SK-N-SH treated with all-trans-retinoic acid at 6 μM for 48 hours (cell line): ENCODE results near the gene AP1G1.

Experiments
- ATAC-seq: fragments of 200-7000 bp; cut with Tn5 transposase; 3 replicates; pipeline ENCODE4 v1.9.1; 2020; ENCODE audit warnings: mild to moderate bottlenecking, moderate library complexity
- BACH2 ChIP-seq: fragments of 250-450 bp; sonication (Bioruptor Pico); IDR thresholded peaks from 2 replicates; pipeline ENCODE4 v1.9.0; 2021; ENCODE audit warnings: mild to moderate bottlenecking, borderline replicate concordance
- CREB5 ChIP-seq: fragments of 250-450 bp; sonication (Bioruptor Pico); IDR thresholded peaks from 2 replicates; pipeline ENCODE4 v1.5.1; 2020; ENCODE audit warnings: low read depth, mild to moderate bottlenecking, moderate library complexity
- CSDC2 ChIP-seq: fragments of 250-450 bp; sonication (Bioruptor Pico); IDR thresholded peaks from 2 replicates; pipeline ENCODE4 v1.5.0; 2020; ENCODE audit warnings: mild to moderate bottlenecking, moderate library complexity
- ESRRG ChIP-seq: fragments of 250-450 bp; sonication (Bioruptor Pico); IDR thresholded peaks from 2 replicates; pipeline ENCODE4 v1.6.1; 2021; ENCODE audit warnings: mild to moderate bottlenecking
- GLIS3 ChIP-seq: fragments of 250-450 bp; sonication (Bioruptor Pico); IDR thresholded peaks from 2 replicates; pipeline ENCODE4 v1.5.0; 2020; ENCODE audit warnings: mild to moderate bottlenecking, moderate library complexity
- ISL1 ChIP-seq: fragments of 250-450 bp; sonication (Bioruptor Pico); IDR thresholded peaks from 2 replicates; pipeline ENCODE4 v2.1.2; 2022; ENCODE audit warnings: mild to moderate bottlenecking, moderate library complexity
- OSR1 ChIP-seq: fragments of 250-450 bp; sonication (Bioruptor Pico); IDR thresholded peaks from 2 replicates; pipeline ENCODE4 v1.8.0; 2022; ENCODE audit warnings: moderate library complexity, mild to moderate bottlenecking, inconsistent platforms
- PATZ1 ChIP-seq: fragments of 250-450 bp; sonication (Bioruptor Pico); IDR thresholded peaks from 2 replicates; pipeline ENCODE4 v1.8.0; 2020; ENCODE audit warnings: mild to moderate bottlenecking, moderate library complexity, borderline replicate concordance
- RARB ChIP-seq: fragments of 250-450 bp; sonication (Bioruptor Pico); IDR thresholded peaks from 2 replicates; pipeline ENCODE4 v1.8.0; 2021; ENCODE audit warnings: mild to moderate bottlenecking, moderate library complexity
- SNAI2 ChIP-seq: fragments of 250-450 bp; sonication (Bioruptor Pico); IDR thresholded peaks from 2 replicates; pipeline ENCODE4 v1.5.0; 2020; ENCODE audit warnings: mild to moderate bottlenecking, moderate library complexity
- TCF4 ChIP-seq: fragments of 250-450 bp; sonication (Bioruptor Pico); IDR thresholded peaks from 2 replicates; pipeline ENCODE4 v1.8.0; 2021; ENCODE audit warnings: mild to moderate bottlenecking, moderate library complexity, borderline replicate concordance
- TOX ChIP-seq: fragments of 250-450 bp; sonication (Bioruptor Pico); IDR thresholded peaks from 2 replicates; pipeline ENCODE4 v1.8.0; 2021; ENCODE audit warnings: mild to moderate bottlenecking, moderate library complexity, borderline replicate concordance
- ZC3H10 ChIP-seq: fragments of 250-450 bp; sonication (Bioruptor Pico); IDR thresholded peaks from 2 replicates; pipeline ENCODE4 v1.5.1; 2021; ENCODE audit warnings: mild to moderate bottlenecking, moderate library complexity
- ZFP30 ChIP-seq: fragments of 450-650 bp; formaldehyde crosslinking; IDR thresholded peaks from 2 replicates; pipeline ENCODE4 v1.5.0; 2022; ENCODE audit warnings: mild to moderate bottlenecking, moderate library complexity
- ZNF565 ChIP-seq: fragments of 450-650 bp; formaldehyde crosslinking; conservative IDR thresholded peaks from 2 replicates; pipeline ENCODE4 v1.5.0; 2020; ENCODE audit warnings: low read depth, mild to moderate bottlenecking, moderate library complexity
- ZNF70 ChIP-seq: fragments of 450-650 bp; formaldehyde crosslinking; IDR thresholded peaks from 2 replicates; pipeline ENCODE4 v1.5.0; 2020; ENCODE audit warnings: mild to moderate bottlenecking, moderate library complexity
- ZNF8 ChIP-seq: fragments of 450-650 bp; formaldehyde crosslinking; IDR thresholded peaks from 2 replicates; pipeline ENCODE4 v1.5.0; 2020; ENCODE audit warnings: mild to moderate bottlenecking, moderate library complexity
- TF ChIP-seq, protein P1 (sequence below): fragments of 250-450 bp; sonication (Bioruptor Pico); IDR thresholded peaks from 2 replicates; pipeline ENCODE4 v1.5.1; 2021; ENCODE audit warnings: mild to moderate bottlenecking, moderate library complexity

AP1G1 gene

DNA sequence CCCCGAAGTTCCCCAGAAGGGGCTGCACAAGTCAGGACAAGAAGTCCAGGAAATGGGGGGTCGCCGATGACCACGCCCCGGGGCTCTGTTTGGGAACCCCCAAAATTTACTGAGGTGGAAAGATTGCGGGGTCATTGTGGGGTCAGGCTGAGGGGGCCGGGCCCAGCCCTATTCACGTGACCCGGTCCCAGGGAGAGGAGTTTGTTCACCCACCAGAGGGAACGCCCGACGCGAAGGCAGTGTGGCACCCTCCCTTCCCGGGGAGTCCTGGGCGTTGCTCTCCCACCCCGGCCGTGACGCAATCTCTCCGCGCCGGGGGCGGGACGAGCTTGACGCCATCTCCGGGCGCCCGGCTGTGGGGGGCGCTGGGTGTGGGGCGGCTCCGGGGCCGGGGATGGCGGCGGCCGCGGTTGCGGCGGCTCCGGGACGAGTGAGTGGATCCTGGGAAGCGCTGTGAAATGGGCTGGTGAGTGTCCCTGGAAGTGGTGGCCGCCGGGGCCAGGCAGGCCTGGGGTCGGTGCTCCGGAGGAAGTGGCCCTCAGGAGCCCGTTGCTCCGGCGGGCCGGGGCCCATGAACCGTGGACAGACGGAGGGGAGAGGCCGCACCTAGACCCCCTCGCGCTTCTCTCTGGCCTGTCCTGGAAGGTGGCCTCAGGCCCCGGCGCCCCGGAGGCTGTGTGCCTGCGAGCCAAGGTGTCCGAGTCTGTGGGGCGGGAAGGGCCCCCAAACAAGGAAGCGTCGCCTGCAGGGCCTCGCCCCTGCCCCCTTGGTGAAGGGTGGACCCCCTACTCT is 37.2 kb upstream of the AP1G1 start, which contains the start of gene ATXN1L:
ATXN1L (plus strand) TSS at position 338 of the 792 bp plus-strand sequence. CDS start 3,765 bp downstream, outside the sequence.
- TF ChIP-seq PATZ1, result 0 out of 2 replicates have a peak, but pooled peaks have one; percentile 58
- TF ChIP-seq BACH2 (CRISPR knock-in tag), result no peak
- no peak for TF ChIP-seq ZNF565 (CRISPR knock-in tag)
- no peak for TF ChIP-seq CREB5 (CRISPR knock-in tag)
- no peak for TF ChIP-seq RARB (CRISPR knock-in tag)
- peak; percentile 96 for ATAC-seq

DNA sequence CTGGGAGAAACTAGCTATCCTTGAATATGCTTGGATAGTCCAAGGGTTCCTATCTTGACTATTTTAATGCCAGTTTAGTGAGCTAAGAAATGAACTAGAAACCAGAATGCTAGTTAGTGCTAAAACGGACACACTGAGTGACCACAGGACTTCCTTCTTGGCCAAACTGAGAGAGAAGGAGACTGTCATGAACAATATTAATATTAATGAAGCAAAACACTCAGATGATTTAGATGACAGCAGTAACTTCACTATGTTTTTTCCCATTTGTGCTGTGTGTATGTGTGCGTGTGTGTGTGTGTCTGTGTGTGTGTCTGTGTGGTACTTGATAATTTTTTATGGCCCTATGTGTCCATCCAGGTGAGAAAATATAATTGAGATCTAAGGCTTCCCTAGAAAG is 34.9 kb upstream of the AP1G1 start:
- TF ChIP-seq TCF4 (CRISPR knock-in tag) (no peak), CREB5 (CRISPR knock-in tag) (no peak)
- ATAC-seq, result no peak

- no peak for TF ChIP-seq ZC3H10 (CRISPR knock-in tag)
- TF ChIP-seq ZNF70 (CRISPR knock-in tag), result no peak
- no peak for TF ChIP-seq PATZ1
- no peak for TF ChIP-seq ESRRG (CRISPR knock-in tag)
- TF ChIP-seq OSR1, result no peak
- no peak for TF ChIP-seq SNAI2 (CRISPR knock-in tag)
- TF ChIP-seq BACH2 (CRISPR knock-in tag), result no peak
- no peak for TF ChIP-seq GLIS3 (CRISPR knock-in tag)
- TF ChIP-seq TOX (CRISPR knock-in tag), result no peak
- TF ChIP-seq, protein P1, sequence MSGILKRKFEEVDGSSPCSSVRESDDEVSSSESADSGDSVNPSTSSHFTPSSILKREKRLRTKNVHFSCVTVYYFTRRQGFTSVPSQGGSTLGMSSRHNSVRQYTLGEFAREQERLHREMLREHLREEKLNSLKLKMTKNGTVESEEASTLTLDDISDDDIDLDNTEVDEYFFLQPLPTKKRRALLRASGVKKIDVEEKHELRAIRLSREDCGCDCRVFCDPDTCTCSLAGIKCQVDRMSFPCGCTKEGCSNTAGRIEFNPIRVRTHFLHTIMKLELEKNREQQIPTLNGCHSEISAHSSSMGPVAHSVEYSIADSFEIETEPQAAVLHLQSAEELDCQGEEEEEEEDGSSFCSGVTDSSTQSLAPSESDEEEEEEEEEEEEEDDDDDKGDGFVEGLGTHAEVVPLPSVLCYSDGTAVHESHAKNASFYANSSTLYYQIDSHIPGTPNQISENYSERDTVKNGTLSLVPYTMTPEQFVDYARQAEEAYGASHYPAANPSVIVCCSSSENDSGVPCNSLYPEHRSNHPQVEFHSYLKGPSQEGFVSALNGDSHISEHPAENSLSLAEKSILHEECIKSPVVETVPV, result no peak
- TF ChIP-seq ZNF565 (CRISPR knock-in tag), result no peak
- ATAC-seq, result peak; percentile 67
Observed at GRCh38 chr16:71840052-71840451, 31.4 kb upstream of the AP1G1 start.

DNA sequence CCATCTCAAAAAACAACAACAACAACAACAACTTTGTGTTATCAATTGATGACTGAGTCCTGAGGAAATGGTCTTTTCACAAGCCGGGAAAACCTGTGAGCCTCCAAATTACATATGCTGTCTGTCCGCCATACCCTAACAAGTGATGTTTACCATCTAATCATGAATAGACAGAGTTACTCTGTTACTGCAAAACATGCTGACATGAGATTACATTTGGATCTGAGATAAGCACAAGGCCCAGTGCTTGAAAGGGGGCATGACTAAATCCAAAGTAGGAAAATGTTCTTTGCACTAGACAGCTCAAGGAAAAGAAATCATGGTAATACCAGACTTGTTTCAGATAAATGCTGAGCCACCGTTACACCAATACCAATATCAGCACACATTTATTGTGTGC is 28.5 kb upstream of the AP1G1 start:
- no peak for ATAC-seq
- no peak for TF ChIP-seq CSDC2 (CRISPR knock-in tag)
- no peak for TF ChIP-seq ZNF565 (CRISPR knock-in tag)
- no peak for TF ChIP-seq CREB5 (CRISPR knock-in tag)
- TF ChIP-seq PATZ1, result no peak
- TF ChIP-seq ZNF70 (CRISPR knock-in tag), result no peak
- TF ChIP-seq TOX (CRISPR knock-in tag), result no peak
- no peak for TF ChIP-seq GLIS3 (CRISPR knock-in tag)
- TF ChIP-seq ZNF8 (CRISPR knock-in tag), result no peak
- TF ChIP-seq ZC3H10 (CRISPR knock-in tag), result no peak
- TF ChIP-seq ESRRG (CRISPR knock-in tag), result no peak
- TF ChIP-seq OSR1, result no peak
- TF ChIP-seq, protein P1, result no peak
- no peak for TF ChIP-seq TCF4 (CRISPR knock-in tag)
- no peak for TF ChIP-seq ISL1 (CRISPR knock-in tag)
- no peak for TF ChIP-seq ZFP30 (CRISPR knock-in tag)
